ENCODE results near the gene TGIF2LY. TPM values are rescaled to one million over a fixed set of nuclear protein-coding genes. Genes with fewer than 3 reads are reported as not detected.
"Not testable (repeated sequence)": the region's sequence is repeated elsewhere in the genome, so short reads cannot be mapped to it uniquely, and the experiment has no call there.

TGIF2LY gene
- not detected for total RNA-seq

- CTCF ChIA-PET; DNase-seq; H3K27ac Mint-ChIP-seq; ATAC-seq; H3K4me1 Mint-ChIP-seq; H3K36me3 Mint-ChIP-seq; H3K4me3 Mint-ChIP-seq; H3K9me3 Mint-ChIP-seq (ENCODE audit: low read depth); H3K27me3 Mint-ChIP-seq: not testable (repeated sequence)
These were observed at the start of gene TGIF2LY for GRCh38 chrY:3578767-3579166. TSS of gene TGIF2LY (plus strand) at chrY:3579067. CDS start at chrY:3579245, 178 bp downstream.
